GM06990 (cell line): ENCODE results near the gene NOXA1.

Experiments used
- DNase-seq: peaks from one replicate; pipeline ENCODE4 v3.0.0-alpha.2; 2011; ENCODE audit not compliant: insufficient read length; ENCODE audit errors: extremely low read depth
- H3K27me3 ChIP-seq: replicated peaks from 2 replicates; pipeline ENCODE4 v1.6.0; 2011; ENCODE audit warnings: low read length; ENCODE audit not compliant: control insufficient read depth, insufficient read depth
- H3K36me3 ChIP-seq: 2 replicates; pipeline ENCODE4 v1.5.1; 2011; ENCODE audit warnings: low read length; ENCODE audit not compliant: control insufficient read depth, insufficient read depth
- H3K4me3 ChIP-seq: replicated peaks from 2 replicates; pipeline ENCODE4 v1.5.1; 2011; ENCODE audit warnings: low read depth, mild to moderate bottlenecking, control low read depth, low read length
- TF ChIP-seq, protein P1 (sequence below): IDR thresholded peaks from 2 replicates; pipeline ENCODE4 v1.5.1; 2011; ENCODE audit warnings: low read length, control low read depth, mild to moderate bottlenecking, inconsistent platforms; ENCODE audit not compliant: insufficient read depth, poor library complexity, severe bottlenecking

Gene NOXA1

DNA sequence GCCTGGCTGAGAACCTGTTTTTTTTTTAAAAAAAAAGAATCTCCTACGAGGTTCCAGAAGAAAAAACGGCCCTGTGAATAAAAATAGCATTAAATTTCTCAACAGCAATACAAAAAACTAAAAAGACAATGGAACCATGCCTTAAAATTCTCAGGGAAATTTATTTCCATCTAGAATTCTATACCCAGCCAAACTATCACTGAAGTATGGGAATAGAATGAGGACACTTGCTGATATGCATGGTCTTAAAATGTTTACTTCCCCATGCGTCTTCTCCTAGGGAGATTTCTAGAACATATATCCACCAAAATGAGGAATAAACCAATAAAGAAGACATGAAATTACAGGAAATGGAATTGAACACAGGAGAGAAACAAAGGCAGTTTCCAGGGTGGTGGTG lies 52.5 kb downstream of the NOXA1 start:
- H3K36me3 ChIP-seq, result no peaks in the 10 kb centered on the region
- H3K4me3 ChIP-seq, result no peak overlapping the region

DNA sequence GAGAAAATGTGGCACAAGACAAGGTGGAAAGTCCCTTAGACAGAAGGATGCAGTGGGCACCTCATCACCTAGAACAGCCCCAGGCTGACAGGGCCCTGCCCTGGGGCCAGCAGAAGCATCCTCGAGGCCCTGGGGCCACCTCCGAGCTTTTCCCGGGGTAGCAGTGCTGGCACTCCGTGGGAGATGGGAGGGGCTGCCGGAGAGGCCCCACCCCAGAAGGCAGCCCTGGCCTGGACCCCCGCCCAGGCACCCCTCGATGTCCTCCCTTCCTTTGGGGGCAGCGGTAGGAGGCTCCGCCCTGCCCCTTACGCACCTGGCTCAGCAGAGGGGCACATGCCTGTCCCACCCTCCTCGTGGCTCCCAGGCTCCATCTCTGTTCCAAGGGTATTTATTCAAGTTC lies 53.7 kb downstream of the NOXA1 start:
- DNase-seq, result no peak
- TF ChIP-seq, protein P1, sequence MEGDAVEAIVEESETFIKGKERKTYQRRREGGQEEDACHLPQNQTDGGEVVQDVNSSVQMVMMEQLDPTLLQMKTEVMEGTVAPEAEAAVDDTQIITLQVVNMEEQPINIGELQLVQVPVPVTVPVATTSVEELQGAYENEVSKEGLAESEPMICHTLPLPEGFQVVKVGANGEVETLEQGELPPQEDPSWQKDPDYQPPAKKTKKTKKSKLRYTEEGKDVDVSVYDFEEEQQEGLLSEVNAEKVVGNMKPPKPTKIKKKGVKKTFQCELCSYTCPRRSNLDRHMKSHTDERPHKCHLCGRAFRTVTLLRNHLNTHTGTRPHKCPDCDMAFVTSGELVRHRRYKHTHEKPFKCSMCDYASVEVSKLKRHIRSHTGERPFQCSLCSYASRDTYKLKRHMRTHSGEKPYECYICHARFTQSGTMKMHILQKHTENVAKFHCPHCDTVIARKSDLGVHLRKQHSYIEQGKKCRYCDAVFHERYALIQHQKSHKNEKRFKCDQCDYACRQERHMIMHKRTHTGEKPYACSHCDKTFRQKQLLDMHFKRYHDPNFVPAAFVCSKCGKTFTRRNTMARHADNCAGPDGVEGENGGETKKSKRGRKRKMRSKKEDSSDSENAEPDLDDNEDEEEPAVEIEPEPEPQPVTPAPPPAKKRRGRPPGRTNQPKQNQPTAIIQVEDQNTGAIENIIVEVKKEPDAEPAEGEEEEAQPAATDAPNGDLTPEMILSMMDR, result no peak
- Histone ChIP-seq H3K4me3 (no peak overlapping the region), H3K27me3 (no peaks in the 10 kb centered on the region), H3K36me3 (no peaks in the 10 kb centered on the region)

More for the DNA sequence above, 52.5 kb downstream of the NOXA1 start:
- TF ChIP-seq, protein P1, result no peak
- H3K27me3 ChIP-seq, result no peaks in the 10 kb centered on the region
- DNase-seq, result no peak

DNA sequence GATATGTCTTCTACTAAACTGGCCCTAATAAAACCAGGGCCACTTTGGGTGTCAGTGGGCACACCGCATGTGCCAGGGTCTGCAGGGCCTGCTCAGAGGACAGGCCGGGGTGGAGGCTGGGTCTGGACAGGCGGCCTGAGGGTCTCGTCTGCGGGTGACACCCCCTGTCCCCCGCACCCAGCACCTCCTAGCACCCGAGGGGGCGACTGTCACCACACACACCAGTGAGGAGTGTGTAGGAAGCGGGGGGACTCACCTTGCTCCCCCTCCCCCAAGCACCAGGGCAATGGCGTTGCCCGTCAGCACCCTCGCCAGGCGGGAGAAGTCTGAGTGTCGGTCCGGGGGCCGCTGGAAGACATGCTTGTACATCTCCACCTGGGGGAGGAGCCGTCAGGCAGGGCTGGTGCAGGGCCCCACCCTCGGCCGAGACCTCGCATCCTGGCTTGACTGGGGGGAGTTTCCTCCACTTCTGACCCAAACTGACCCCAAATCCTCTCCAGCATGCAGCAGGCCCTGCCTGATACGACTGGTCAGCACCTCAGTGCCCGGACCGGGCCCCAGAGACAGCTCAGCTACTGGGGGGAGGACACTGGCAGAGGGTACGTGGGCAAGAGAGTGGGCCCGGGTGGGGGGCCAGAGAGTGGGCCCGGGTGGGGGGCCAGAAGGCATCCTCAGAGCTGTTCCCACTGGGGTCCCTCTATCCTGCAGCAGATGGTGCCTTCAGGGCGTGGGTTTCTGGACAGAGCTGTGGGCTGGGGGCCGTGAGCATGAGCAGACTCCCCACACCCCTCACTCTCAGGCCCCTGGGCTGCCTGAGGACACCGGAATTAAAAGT lies 54.8 kb downstream of the NOXA1 start:
- DNase-seq, result no peak
- no peaks in the 10 kb centered on the region for H3K27me3 ChIP-seq
- H3K4me3 ChIP-seq, result no peak overlapping the region
- TF ChIP-seq, protein P1, result no peak
- no peaks in the 10 kb centered on the region for H3K36me3 ChIP-seq

DNA sequence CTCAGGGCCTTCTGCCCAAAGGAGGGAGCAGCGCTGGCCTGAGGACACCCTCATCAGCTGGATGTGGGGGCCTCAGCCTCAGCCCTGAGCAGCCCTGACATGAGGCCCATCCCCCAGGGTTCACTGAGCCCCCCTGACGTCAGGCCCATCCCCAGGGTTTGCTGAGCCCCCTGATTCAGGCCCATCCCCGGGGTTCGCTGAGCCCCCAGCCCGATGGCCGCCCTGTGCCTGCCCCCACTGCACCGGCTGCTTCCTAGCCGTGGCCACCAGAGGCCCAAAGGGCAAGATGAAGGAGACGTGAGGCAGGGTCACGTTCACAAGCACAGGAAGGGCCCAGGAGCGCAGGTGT lies 55.4 kb downstream of the NOXA1 start:
- Histone ChIP-seq H3K4me3 (no peak overlapping the region), H3K27me3 (no peaks in the 10 kb centered on the region), H3K36me3 (no peaks in the 10 kb centered on the region)
- TF ChIP-seq, protein P1, result no peak
- no peak for DNase-seq

DNA sequence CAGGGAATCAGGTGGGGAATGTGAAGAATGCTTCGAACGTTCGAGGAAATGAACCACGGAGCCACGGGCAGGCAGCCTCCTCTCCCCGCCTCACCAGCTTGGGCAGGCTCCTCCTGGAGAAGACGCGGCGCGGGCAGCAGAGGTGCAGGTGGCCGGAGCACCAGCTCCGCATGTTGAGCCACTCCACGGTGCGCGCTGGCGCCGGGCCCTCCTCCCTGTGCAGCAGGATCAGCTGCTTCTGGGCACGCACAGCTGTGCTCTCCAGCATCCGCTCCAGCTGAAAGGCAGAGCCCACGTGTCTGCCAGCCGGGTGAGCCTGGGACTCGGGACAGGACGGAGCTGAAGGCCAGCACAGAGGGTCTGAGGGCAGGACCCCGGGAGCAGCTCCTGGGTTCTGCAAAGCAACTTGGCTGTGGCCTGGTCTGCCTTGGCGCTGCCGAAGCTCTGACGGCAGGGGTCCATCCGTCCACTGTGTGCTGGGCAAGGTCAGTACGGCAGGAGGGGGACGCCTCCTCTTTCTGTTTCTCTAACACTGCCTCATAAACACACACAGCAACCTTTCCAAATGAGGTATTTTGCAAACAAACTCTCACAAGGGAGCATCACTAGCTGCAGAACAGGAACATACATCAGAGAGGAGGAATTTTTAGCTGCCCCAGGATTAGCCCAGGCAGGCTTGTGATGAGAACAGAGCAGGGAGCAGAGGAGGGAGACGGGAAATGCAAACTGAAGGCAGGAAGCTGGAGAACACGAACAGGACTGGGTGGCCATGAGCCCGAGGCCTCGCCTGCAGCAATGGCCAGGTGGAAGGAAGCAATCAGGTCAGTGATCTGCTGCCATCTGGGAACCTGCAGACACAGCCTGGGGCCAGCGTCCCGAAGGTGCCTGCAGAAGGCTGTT lies 56.0 kb downstream of the NOXA1 start:
- no peak for DNase-seq
- H3K36me3 ChIP-seq, result no peaks in the 10 kb centered on the region
- no peak overlapping the region for H3K4me3 ChIP-seq
- TF ChIP-seq, protein P1, result no peak
- no peaks in the 10 kb centered on the region for H3K27me3 ChIP-seq
